ENCODE measurements around the gene TLE5.

Gene TLE5

DNA sequence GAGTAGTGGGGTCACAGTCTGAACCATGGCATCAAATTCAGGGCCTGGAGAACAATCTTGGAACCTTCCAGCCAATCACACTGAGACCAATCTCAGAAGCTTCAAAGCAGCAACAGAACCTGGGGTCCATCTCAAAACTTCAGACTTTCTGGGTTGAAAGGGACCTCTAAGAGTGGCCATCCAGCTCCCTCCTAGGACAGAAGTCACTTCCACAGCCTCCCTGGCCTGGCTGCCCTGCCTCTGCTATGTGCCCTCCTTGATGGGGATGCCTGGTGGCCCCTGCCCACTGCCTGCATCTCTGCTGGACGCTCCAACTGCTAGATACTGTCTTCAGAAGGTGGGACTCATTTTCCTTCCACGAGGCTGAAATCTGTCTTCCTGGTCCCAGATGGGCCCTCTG lies 35.0 kb downstream of the TLE5 start:
- Histone ChIP-seq H3K4me1 (ENCODE audit: insufficient read depth, low read length) (peaks cover 21% of the 10 kb centered on the region), H2AFZ (ENCODE audit: low read depth, low read length) (no peak overlapping the region), H3K27ac (ENCODE audit: low read length) (no peak overlapping the region), H3K79me2 (ENCODE audit: insufficient read depth, low read length) (no peaks in the 10 kb centered on the region), H3K4me2 (ENCODE audit: insufficient read depth, low read length) (no peak overlapping the region), H3K9ac (ENCODE audit: low read depth, low read length) (no peak overlapping the region), H4K20me1 (ENCODE audit: insufficient read depth, low read length) (no peaks in the 10 kb centered on the region), H3K27me3 (ENCODE audit: insufficient read depth, low read length, poor library complexity) (peaks cover 27% of the 10 kb centered on the region), H3K9me3 (ENCODE audit: insufficient read depth, low read length, severe bottlenecking) (no peaks in the 10 kb centered on the region), H3K4me3 (ENCODE audit: low read depth in 1 of 2, low read length in 2 of 2) (no peak overlapping the region), H3K36me3 (ENCODE audit: insufficient read depth, low read length) (no peaks in the 10 kb centered on the region)
- DNase-seq = no peak
- TF ChIP-seq, protein P1, sequence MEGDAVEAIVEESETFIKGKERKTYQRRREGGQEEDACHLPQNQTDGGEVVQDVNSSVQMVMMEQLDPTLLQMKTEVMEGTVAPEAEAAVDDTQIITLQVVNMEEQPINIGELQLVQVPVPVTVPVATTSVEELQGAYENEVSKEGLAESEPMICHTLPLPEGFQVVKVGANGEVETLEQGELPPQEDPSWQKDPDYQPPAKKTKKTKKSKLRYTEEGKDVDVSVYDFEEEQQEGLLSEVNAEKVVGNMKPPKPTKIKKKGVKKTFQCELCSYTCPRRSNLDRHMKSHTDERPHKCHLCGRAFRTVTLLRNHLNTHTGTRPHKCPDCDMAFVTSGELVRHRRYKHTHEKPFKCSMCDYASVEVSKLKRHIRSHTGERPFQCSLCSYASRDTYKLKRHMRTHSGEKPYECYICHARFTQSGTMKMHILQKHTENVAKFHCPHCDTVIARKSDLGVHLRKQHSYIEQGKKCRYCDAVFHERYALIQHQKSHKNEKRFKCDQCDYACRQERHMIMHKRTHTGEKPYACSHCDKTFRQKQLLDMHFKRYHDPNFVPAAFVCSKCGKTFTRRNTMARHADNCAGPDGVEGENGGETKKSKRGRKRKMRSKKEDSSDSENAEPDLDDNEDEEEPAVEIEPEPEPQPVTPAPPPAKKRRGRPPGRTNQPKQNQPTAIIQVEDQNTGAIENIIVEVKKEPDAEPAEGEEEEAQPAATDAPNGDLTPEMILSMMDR (IDR thresholded peaks at IDR 0.05; ENCODE audit: borderline replicate concordance, extremely low read depth, low read length, poor library complexity, severe bottlenecking) = no peak
- no peak for TF ChIP-seq EZH2 (IDR thresholded peaks at IDR 0.05; ENCODE audit: borderline replicate concordance, low read depth, low read length, severe bottlenecking)
- no peak for ATAC-seq (ENCODE audit: insufficient read depth, low read depth)

DNA sequence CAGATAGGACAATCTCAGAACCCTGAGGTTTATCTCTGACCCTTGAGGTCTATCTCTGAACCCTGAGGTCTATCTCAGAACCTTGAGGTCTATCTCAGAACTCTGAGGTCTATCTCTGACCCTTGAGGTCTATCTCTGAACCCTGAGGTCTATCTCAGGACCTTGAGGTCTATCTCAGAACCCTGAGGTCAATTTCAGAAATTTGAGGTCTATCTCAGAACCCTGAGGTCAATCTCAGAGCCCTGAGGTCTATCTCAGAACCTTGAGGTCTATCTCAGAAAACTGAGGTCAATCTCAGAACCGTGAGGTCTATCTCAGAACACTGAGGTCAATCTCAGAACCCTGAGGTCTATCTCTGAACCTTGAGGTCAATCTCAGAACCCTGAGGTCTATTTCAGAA lies 35.5 kb downstream of the TLE5 start:
- H3K9me3 ChIP-seq (ENCODE audit: insufficient read depth, low read length, severe bottlenecking) = no peaks in the 10 kb centered on the region
- H2AFZ ChIP-seq (ENCODE audit: low read depth, low read length) = no peak overlapping the region
- no peak overlapping the region for H3K4me2 ChIP-seq (ENCODE audit: insufficient read depth, low read length)
- no peaks in the 10 kb centered on the region for H4K20me1 ChIP-seq (ENCODE audit: insufficient read depth, low read length)
- no peaks in the 10 kb centered on the region for H3K36me3 ChIP-seq (ENCODE audit: insufficient read depth, low read length)
- H3K27ac ChIP-seq (ENCODE audit: low read length) = no peak overlapping the region
- H3K9ac ChIP-seq (ENCODE audit: low read depth, low read length) = no peak overlapping the region
- DNase-seq (no peak), ATAC-seq (ENCODE audit: insufficient read depth, low read depth) (no peak)
- no peaks in the 10 kb centered on the region for H3K79me2 ChIP-seq (ENCODE audit: insufficient read depth, low read length)
- no peak overlapping the region for H3K4me3 ChIP-seq (ENCODE audit: low read depth in 1 of 2, low read length in 2 of 2)
- peaks cover 27% of the 10 kb centered on the region for H3K27me3 ChIP-seq (ENCODE audit: insufficient read depth, low read length, poor library complexity)
- TF ChIP-seq, protein P1 (IDR thresholded peaks at IDR 0.05; ENCODE audit: borderline replicate concordance, extremely low read depth, low read length, poor library complexity, severe bottlenecking) = no peak
- TF ChIP-seq EZH2 (IDR thresholded peaks at IDR 0.05; ENCODE audit: borderline replicate concordance, low read depth, low read length, severe bottlenecking) = no peak
- peaks cover 21% of the 10 kb centered on the region for H3K4me1 ChIP-seq (ENCODE audit: insufficient read depth, low read length)

DNA sequence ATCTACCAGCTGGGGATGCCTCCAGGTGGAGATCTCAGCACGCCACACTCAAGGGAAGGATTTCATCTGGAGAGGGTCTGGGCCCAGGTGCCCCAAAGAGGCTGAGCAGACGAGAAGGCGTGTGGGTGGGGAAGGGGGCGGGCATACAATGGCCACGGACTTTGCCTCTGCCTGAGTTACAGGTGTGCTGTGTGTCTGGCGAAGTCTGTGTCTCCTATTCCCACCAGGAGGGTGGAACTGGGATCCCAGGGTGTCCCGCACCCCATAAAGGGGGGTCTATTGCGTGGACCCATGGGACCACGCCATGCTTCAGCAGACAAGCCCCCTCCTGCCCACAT lies 36.8 kb downstream of the TLE5 start:
- Histone ChIP-seq H3K4me3 (ENCODE audit: low read depth in 1 of 2, low read length in 2 of 2) (no peak overlapping the region), H2AFZ (ENCODE audit: low read depth, low read length) (no peak overlapping the region), H3K4me1 (ENCODE audit: insufficient read depth, low read length) (peaks cover 21% of the 10 kb centered on the region), H3K27me3 (ENCODE audit: insufficient read depth, low read length, poor library complexity) (peaks cover 21% of the 10 kb centered on the region), H3K27ac (ENCODE audit: low read length) (no peak overlapping the region), H3K36me3 (ENCODE audit: insufficient read depth, low read length) (no peaks in the 10 kb centered on the region), H3K9ac (ENCODE audit: low read depth, low read length) (no peak overlapping the region), H3K79me2 (ENCODE audit: insufficient read depth, low read length) (no peaks in the 10 kb centered on the region), H4K20me1 (ENCODE audit: insufficient read depth, low read length) (no peaks in the 10 kb centered on the region), H3K9me3 (ENCODE audit: insufficient read depth, low read length, severe bottlenecking) (no peaks in the 10 kb centered on the region), H3K4me2 (ENCODE audit: insufficient read depth, low read length) (no peak overlapping the region)
- DNase-seq (no peak), ATAC-seq (ENCODE audit: insufficient read depth, low read depth) (no peak)
- no peak for TF ChIP-seq EZH2 (IDR thresholded peaks at IDR 0.05; ENCODE audit: borderline replicate concordance, low read depth, low read length, severe bottlenecking)
- TF ChIP-seq, protein P1 (IDR thresholded peaks at IDR 0.05; ENCODE audit: borderline replicate concordance, extremely low read depth, low read length, poor library complexity, severe bottlenecking) = no peak
